Panc1 (cell line): ENCODE data around the gene CYTH4. TPM values are rescaled to one million over a fixed set of nuclear protein-coding genes. Genes with fewer than 3 reads are reported as not detected.

ENCODE experiments used
- ATAC-seq: fragments of 200-7000 bp; cut with Tn5 transposase; 2 replicates; pipeline ENCODE4 v1.9.1; 2020; ENCODE audit warnings: mild to moderate bottlenecking, moderate library complexity
- BruUV-seq: library from RNA; stranded (reverse); fragments of 400-500 nt; replicated peaks from 2 replicates; lab custom pipeline; 2021; lab: Mats Ljungman, UMichigan
- CTCF ChIA-PET: fragments of 300-600 bp; sonication (Branson Sonifier 250); formaldehyde crosslinking; loops from one replicate; lab custom pipeline; 2022; ENCODE audit warnings: antibody characterized with exemption; lab: Charles Lee
- POLR2A ChIA-PET: fragments of 300-600 bp; sonication (Branson Sonifier 250); formaldehyde crosslinking; loops from one replicate; lab custom pipeline; 2022; ENCODE audit warnings: antibody characterized with exemption; lab: Charles Lee
- DNase-seq: peaks from one replicate; pipeline ENCODE4 v3.0.0-alpha.2; 2010; ENCODE audit warnings: low read depth, low spot score
- H3K27ac ChIP-seq: 2 replicates; pipeline ENCODE4 v1.5.1; 2011; ENCODE audit warnings: mild to moderate bottlenecking, low read length, inconsistent platforms
- H3K27me3 ChIP-seq: fragments of 200-500 bp; sonication (Bioruptor generic); 2 replicates; pipeline ENCODE4 v1.6.0; 2014; ENCODE audit warnings: low read length, inconsistent platforms; ENCODE audit not compliant: control insufficient read depth, insufficient read depth
- H3K36me3 ChIP-seq: fragments of 200-500 bp; sonication (Bioruptor generic); 2 replicates; pipeline ENCODE4 v1.5.1; 2014; ENCODE audit warnings: inconsistent platforms, mild to moderate bottlenecking, low read length, moderate library complexity; ENCODE audit not compliant: control insufficient read depth, insufficient read depth
- H3K4me1 ChIP-seq: 2 replicates; pipeline ENCODE4 v1.5.1; 2011; ENCODE audit warnings: inconsistent platforms, mild to moderate bottlenecking, low read length, moderate library complexity; ENCODE audit not compliant: control insufficient read depth, insufficient read depth
- H3K4me3 ChIP-seq, 2 experiments: 2 replicates each; pipeline ENCODE4 v1.5.1; 2011 to 2012; ENCODE audit warnings: low read depth in 2 of 2, low read length in 2 of 2, mild to moderate bottlenecking in 2 of 2, inconsistent platforms in 1 of 2, moderate library complexity in 1 of 2
- H3K9me3 ChIP-seq: fragments of 200-500 bp; sonication (Bioruptor generic); 2 replicates; pipeline ENCODE4 v1.5.1; 2014; ENCODE audit warnings: low read depth, mild to moderate bottlenecking, inconsistent platforms, low read length, moderate library complexity; ENCODE audit not compliant: control insufficient read depth, insufficient read depth
- POLR2AphosphoS5 ChIP-seq: IDR thresholded peaks from 2 replicates; pipeline ENCODE4 v1.6.1; 2012; ENCODE audit warnings: mild to moderate bottlenecking, low read depth, low read length, moderate library complexity
- SIN3A ChIP-seq: IDR thresholded peaks from 2 replicates; pipeline ENCODE4 v1.6.1; 2012; ENCODE audit warnings: low read depth, mild to moderate bottlenecking, low read length, moderate library complexity, borderline replicate concordance; ENCODE audit not compliant: insufficient read depth
- TCF7L2 ChIP-seq: IDR thresholded peaks from 2 replicates; pipeline ENCODE4 v1.6.1; 2011; ENCODE audit warnings: mild to moderate bottlenecking, low read depth, low read length, inconsistent platforms
- in situ Hi-C: cut with HindIII; loops from 2 replicates; pipeline ENCODE4 v1.10.0; 2016; ENCODE audit warnings: low sequenced_read_pairs, low pct_unique_long_range_greater_than_20kb
- intact Hi-C: fragments of 100-400 bp; cut with micrococcal nuclease; formaldehyde crosslinking; loops from one replicate; pipeline ENCODE4 v1.10.0; 2022; ENCODE audit not compliant: unreplicated experiment
- total RNA-seq: library from RNA; stranded (reverse); gene quantifications from one replicate; pipeline ENCODE4 v1.2.1, GENCODE V29; 2021; ENCODE audit not compliant: unreplicated experiment
- TF ChIP-seq, protein P1 (sequence below), 2 experiments: IDR thresholded peaks; 2 replicates each; pipeline ENCODE4 v1.6.1; 2011 to 2012; ENCODE audit warnings: low read depth in 2 of 2, control low read depth in 1 of 2, low read length in 1 of 2, mild to moderate bottlenecking in 1 of 2, moderate library complexity in 1 of 2; ENCODE audit not compliant: insufficient read depth in 1 of 2
- TF ChIP-seq, protein P2 (sequence below): fragments of 450-650 bp; IDR thresholded peaks from 2 replicates; pipeline ENCODE4 v1.5.1; 2017; ENCODE audit warnings: mild to moderate bottlenecking

The CYTH4 gene
- total RNA-seq, 1 experiment from 2014 or later, result 1.3 TPM

DNA sequence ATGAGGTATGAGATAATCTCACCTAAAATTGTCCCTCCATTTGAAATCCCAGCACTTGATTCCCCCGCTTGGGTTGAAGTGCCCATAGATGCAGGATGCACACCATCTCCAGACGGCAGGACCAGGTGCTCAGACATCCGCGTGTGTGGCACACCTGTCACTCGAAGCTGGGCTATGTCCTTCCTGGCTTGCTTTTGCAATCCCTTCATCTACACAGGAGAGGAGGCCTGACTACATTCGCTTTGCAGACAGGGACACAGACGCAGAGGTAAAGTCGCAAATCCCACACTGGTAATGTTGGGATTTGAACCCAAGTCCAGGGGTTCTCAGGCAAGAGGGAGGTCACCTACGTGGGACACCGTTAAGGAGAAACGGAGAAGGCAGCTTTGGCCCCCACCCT is 7.2 kb upstream of the CYTH4 start:
- ChIA-PET POLR2A (no interaction called here), CTCF (no interaction called here)
- in situ Hi-C loops (no loop called here), intact Hi-C loops (no loop called here)
- H3K27ac ChIP-seq, result no peak overlapping the region
- DNase-seq, result no peak
- no peak overlapping the region for H3K4me3 ChIP-seq
- no peaks in the 10 kb centered on the region for H3K36me3 ChIP-seq
- no peak for ATAC-seq
- no peaks in the 10 kb centered on the region for H3K4me1 ChIP-seq
- TF ChIP-seq, protein P1, sequence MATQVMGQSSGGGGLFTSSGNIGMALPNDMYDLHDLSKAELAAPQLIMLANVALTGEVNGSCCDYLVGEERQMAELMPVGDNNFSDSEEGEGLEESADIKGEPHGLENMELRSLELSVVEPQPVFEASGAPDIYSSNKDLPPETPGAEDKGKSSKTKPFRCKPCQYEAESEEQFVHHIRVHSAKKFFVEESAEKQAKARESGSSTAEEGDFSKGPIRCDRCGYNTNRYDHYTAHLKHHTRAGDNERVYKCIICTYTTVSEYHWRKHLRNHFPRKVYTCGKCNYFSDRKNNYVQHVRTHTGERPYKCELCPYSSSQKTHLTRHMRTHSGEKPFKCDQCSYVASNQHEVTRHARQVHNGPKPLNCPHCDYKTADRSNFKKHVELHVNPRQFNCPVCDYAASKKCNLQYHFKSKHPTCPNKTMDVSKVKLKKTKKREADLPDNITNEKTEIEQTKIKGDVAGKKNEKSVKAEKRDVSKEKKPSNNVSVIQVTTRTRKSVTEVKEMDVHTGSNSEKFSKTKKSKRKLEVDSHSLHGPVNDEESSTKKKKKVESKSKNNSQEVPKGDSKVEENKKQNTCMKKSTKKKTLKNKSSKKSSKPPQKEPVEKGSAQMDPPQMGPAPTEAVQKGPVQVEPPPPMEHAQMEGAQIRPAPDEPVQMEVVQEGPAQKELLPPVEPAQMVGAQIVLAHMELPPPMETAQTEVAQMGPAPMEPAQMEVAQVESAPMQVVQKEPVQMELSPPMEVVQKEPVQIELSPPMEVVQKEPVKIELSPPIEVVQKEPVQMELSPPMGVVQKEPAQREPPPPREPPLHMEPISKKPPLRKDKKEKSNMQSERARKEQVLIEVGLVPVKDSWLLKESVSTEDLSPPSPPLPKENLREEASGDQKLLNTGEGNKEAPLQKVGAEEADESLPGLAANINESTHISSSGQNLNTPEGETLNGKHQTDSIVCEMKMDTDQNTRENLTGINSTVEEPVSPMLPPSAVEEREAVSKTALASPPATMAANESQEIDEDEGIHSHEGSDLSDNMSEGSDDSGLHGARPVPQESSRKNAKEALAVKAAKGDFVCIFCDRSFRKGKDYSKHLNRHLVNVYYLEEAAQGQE (IDR thresholded peaks at IDR 0.05; ENCODE audit: insufficient read depth in 1 of 2, low read depth in 2 of 2, low read length in 1 of 2), result no peak
- TF ChIP-seq POLR2AphosphoS5 (no peak), TCF7L2 (no peak), SIN3A (no peak)
- TF ChIP-seq, protein P2, sequence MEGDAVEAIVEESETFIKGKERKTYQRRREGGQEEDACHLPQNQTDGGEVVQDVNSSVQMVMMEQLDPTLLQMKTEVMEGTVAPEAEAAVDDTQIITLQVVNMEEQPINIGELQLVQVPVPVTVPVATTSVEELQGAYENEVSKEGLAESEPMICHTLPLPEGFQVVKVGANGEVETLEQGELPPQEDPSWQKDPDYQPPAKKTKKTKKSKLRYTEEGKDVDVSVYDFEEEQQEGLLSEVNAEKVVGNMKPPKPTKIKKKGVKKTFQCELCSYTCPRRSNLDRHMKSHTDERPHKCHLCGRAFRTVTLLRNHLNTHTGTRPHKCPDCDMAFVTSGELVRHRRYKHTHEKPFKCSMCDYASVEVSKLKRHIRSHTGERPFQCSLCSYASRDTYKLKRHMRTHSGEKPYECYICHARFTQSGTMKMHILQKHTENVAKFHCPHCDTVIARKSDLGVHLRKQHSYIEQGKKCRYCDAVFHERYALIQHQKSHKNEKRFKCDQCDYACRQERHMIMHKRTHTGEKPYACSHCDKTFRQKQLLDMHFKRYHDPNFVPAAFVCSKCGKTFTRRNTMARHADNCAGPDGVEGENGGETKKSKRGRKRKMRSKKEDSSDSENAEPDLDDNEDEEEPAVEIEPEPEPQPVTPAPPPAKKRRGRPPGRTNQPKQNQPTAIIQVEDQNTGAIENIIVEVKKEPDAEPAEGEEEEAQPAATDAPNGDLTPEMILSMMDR, result no peak
- H3K9me3 ChIP-seq, result no peaks in the 10 kb centered on the region
- no TSS peak for BruUV-seq
- no peaks in the 10 kb centered on the region for H3K27me3 ChIP-seq

DNA sequence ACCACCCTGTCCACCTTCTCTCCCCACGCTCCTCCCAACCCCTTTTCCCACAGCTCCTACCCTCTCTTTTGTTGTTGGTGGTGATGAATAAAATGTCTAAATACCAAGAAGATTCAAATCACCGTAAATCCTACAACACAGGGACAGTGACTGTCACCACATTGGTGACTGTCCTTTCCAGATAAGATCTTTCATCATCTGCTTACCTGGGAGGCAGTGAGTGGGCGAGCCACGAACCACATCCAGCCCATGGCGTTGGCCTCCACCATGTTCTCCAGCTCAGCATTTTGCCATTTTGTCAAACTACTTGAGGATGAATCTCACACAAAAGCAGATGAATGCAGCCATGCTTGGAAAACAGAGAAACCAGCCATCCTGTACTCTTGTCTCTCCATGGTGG is 6.7 kb upstream of the CYTH4 start:
- no peak for DNase-seq
- BruUV-seq, result no TSS peak
- POLR2A ChIA-PET, result no interaction called here
- in situ Hi-C loops, result no loop called here
- no peaks in the 10 kb centered on the region for H3K36me3 ChIP-seq
- H3K27me3 ChIP-seq, result no peaks in the 10 kb centered on the region
- no peak overlapping the region for H3K27ac ChIP-seq
- intact Hi-C loops, result no loop called here
- TF ChIP-seq, protein P2, result no peak
- TF ChIP-seq, protein P1 (IDR thresholded peaks at IDR 0.05; ENCODE audit: insufficient read depth in 1 of 2, low read depth in 2 of 2, low read length in 1 of 2), result no peak
- no peak for TF ChIP-seq TCF7L2
- no peak for TF ChIP-seq SIN3A
- TF ChIP-seq POLR2AphosphoS5, result no peak
- H3K9me3 ChIP-seq, result no peaks in the 10 kb centered on the region
- CTCF ChIA-PET, result no interaction called here
- H3K4me1 ChIP-seq, result no peaks in the 10 kb centered on the region
- no peak for ATAC-seq
- H3K4me3 ChIP-seq, result no peak overlapping the region
